NB4 (cell line): ENCODE results near the gene MROH2A.

Source experiments
- MAX ChIP-seq: IDR thresholded peaks from 2 replicates; pipeline ENCODE4 v1.6.1; 2011; ENCODE audit warnings: low read depth, low read length
- MYC ChIP-seq: IDR thresholded peaks from 2 replicates; pipeline ENCODE4 v1.6.1; 2011; ENCODE audit warnings: low read depth, low read length
- POLR2A ChIP-seq: IDR thresholded peaks from 2 replicates; pipeline ENCODE4 v1.6.1; 2011; ENCODE audit warnings: mild to moderate bottlenecking; ENCODE audit not compliant: insufficient read length; ENCODE audit errors: extremely low read depth
- TF ChIP-seq, protein P1 (sequence below): IDR thresholded peaks from one replicate; pipeline ENCODE4 v1.5.1; 2012; ENCODE audit warnings: low read depth, low read length

DNA sequence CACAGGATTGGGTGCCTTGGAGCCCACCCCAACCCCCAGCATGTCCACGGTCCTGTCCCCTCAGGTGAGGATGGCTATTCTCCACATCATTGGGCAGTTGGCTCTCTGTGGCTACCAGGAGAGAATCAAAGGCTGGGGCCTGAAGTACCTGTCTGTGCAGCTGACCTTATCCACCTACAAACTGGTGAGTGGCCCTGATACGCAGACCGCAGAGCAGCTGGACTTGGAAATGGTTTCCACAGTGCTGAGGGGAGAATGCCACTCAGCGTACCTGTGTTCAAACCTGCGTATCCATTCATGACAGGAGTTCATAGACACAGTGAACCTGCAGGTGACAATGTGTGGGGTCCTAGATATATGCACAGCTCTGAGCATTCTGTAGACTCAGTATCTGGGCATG is 21.6 kb downstream of the MROH2A start:
- TF ChIP-seq, protein P1, sequence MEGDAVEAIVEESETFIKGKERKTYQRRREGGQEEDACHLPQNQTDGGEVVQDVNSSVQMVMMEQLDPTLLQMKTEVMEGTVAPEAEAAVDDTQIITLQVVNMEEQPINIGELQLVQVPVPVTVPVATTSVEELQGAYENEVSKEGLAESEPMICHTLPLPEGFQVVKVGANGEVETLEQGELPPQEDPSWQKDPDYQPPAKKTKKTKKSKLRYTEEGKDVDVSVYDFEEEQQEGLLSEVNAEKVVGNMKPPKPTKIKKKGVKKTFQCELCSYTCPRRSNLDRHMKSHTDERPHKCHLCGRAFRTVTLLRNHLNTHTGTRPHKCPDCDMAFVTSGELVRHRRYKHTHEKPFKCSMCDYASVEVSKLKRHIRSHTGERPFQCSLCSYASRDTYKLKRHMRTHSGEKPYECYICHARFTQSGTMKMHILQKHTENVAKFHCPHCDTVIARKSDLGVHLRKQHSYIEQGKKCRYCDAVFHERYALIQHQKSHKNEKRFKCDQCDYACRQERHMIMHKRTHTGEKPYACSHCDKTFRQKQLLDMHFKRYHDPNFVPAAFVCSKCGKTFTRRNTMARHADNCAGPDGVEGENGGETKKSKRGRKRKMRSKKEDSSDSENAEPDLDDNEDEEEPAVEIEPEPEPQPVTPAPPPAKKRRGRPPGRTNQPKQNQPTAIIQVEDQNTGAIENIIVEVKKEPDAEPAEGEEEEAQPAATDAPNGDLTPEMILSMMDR = no peak
- no peak for TF ChIP-seq MYC
- no peak for TF ChIP-seq POLR2A
- TF ChIP-seq MAX = no peak
